ENCODE measurements around the gene GIT2.
"Not testable (repeated sequence)": the region's sequence is repeated elsewhere in the genome, so short reads cannot be mapped to it uniquely, and the experiment has no call there.

The GIT2 gene

DNA sequence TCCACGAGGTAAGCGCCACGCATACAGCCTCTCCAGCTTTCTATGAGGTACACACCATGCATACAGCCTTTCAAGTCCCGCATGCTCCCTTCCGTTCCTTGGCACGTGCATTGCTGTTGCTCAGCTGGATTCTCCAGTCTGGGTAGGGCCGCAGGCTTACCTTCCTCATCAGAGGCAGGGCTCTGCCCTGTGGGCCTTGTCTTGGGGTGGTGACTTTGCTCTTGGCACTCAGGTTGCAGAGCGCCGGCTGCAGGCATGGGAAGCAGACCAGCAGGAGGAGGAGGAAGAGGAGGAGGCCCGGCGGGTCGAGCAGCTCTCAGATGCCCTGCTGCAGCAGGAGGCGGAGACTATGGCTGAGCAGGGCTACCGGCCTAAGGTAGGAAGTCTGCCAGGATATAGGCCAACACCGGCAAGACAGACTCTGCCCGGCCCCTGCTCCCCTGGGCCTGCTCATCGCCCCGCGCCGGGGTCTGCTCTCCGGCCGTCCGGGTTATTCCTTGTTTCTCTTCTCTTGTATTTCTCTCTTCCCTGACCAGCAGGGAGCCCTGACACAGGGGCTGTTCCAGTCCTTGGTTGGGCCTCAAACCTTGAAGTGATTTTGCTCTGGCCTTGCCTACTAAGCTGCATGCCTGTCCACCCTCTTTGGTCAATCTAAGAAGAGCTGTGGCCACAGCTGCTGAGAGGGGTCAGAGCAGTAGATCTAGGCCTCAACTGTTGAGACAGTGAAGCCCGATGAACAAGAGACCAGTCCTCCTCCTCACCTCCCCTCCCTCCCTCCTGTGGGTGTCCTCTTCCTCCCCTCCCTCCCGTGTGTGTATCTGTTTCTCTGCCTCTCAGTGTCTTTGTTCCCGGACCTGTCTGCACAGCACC, 80.8 kb downstream of the GIT2 start:
- no peak for DNase-seq

DNA sequence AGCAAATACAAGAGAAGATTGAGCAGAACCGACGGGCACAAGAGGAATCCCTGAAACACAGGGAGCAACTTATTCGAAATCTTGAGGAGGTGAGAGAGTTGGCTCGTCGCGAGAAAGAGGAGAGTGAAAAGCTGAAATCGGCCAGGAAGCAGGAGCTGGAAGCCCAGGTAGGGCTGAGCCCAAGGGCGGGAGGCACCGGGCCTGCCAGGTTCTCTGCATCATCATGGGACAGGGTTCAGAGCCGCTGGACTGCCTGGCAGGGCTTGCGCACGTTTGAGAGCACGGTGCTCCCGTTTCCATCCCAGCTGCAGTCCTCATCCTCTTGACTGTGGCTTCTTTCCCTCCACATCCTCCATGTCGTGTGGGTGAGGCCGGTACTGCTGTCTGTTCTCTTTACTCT, 81.7 kb downstream of the GIT2 start:
- DNase-seq, result no peak

DNA sequence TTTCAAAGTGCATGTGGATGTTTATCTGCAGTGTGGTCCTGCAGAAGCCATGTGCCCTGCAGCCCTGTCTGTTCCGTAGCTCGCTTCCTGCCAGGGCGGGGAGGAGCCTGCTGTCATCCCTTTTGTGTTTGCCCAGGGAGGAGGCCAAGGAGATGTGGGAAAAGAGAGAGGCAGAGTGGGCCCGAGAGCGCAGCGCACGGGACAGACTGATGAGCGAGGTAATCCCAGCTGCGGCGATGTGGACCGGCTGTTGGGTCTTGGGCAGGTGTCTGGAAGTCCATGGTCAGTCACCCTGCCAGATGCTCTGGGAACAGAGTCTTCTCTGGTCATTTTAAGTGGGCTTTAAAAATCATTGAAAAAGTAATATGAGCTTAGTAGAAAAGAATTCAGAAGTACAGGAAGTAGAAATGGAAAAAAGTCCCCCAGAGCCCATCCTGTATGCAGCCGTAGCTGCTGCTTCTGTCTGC, 83.3 kb downstream of the GIT2 start:
- DNase-seq, result no peak

DNA sequence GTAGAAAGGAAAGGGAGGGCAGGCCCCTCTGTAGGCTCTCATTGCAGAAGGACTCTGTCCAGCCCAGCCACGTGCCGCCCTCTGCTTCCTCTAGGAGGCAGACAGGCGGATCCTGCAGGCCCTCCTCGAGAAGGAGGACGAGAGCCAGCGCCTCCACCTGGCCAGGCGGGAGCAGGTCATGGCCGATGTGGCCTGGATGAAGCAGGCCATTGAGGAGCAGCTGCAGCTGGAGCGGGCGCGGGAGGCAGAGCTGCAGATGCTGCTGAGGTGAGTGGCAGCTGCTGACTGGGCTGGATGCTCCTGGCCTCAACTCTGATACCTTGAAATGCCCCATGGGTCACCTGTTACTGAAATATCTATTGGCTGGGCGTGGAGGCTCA, 85.2 kb downstream of the GIT2 start:
- DNase-seq, result no peak

- no peak for DNase-seq
Observed at GRCh38 chr12:109910254-109910968, 85.8 kb downstream of the GIT2 start.

DNA sequence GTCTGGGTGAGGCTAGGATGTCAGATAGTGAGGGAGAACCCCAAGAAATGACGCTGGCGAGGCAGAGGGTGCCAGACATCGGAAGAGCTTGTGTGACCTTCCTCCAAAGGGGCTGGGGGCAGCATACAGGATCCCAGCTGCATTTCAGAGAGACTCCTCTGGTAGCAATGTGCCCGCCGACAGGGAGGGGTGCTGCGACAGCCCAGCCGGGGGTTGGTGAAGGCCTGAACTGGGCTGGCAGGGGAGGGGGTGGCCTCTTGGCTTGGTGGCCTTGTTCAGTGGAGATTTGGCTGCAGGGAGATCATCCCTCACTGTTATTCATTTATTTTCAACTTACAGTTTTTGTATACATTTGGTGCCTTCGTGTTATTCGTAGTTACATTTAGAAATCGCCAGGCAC, 90.9 kb downstream of the GIT2 start:
- no peak for DNase-seq

GRCh38 chr12:109902891-109903418, 93.2 kb downstream of the GIT2 start:
- DNase-seq, result no peak

DNA sequence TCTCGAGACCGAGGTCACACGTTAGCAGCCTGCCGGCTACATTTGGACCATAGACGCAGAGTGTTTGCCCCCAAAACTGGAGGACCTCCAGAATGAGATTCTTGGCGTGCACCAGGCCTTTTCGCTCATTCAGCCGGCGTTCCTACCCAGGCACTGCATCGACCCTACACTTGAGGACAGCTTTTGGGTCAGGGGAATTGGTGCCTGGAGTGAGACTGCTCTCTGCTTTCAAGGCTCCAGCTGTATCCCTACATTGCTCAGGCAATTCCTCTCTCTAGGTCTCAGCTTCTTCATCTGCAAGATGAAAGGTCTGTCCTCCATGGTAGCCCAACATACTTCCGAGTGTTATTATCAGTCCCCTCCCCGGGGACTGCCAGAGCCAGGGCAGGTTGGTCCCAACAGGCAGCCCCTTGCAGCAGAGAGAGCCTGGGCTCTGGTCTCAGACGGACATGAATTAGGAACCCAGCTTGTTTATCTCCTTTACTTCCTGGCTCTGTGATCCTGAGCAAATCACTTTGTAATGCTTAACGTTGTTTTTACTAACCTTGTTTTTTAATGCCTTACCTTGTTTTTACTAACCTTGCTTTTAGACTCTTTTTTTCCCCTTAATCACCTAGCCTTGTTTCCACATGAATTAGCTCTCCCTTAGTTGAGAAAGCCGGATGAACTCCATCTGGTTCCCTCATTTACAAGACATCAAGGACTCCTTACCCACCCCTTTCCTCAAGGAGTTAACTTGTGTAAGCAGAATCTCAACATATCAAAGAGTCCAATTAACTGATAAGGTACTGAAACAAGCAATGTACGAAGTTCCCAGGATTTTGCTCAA, 95.2 kb downstream of the GIT2 start:
- no peak for DNase-seq

DNA sequence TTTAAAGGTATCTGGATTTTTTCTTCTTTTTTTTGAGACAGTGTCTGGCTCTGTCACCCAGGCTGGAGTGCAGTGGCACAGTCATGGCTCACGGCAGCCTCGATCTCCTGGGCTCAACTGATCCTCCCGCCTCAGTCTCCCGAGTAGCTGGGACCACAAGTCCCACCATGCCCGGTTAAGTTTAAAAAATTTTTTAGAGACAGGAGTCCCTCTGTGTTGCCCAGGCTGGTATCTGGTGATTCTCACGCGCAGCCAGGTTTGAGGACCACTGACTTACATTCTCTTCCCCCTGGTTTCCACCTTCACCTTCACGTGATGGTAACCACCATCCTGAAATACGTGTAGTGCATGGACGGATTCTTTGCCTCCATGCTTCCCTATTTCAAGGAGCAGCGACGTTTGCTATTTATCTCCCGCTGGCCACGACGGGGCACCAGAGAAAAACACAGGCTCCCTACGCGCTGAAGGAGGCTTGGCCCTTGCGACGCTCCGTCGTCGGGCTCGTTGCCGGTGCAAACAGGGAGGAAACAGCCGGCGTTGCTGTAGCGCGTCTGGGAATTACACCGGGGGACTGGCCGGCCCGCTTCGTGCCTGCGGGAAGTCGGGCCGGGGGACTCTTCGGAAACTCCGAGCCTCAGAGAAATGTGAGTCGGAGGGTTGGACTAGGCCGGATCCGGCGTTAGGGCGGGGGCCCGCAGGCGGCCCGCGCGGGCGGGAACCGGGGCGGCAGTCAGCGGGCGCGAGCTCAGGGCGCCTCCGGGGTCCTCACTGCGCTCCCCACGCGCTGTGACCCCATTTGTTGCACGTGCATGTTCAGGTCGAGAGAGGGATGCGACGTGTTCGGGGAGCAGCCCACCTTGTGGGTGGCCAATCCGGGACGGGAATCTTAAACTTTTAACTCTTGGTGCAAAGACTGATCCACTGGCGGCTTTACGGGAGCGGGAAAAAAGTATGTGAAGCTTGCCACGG, 96.1 kb downstream of the GIT2 start, which contains the start of gene TCHP:
Gene TCHP (plus strand): TSS at position 492 of the 969 bp plus-strand sequence. CDS start 2,753 bp downstream, outside the sequence.
- peak; percentile 93 for DNase-seq

DNA sequence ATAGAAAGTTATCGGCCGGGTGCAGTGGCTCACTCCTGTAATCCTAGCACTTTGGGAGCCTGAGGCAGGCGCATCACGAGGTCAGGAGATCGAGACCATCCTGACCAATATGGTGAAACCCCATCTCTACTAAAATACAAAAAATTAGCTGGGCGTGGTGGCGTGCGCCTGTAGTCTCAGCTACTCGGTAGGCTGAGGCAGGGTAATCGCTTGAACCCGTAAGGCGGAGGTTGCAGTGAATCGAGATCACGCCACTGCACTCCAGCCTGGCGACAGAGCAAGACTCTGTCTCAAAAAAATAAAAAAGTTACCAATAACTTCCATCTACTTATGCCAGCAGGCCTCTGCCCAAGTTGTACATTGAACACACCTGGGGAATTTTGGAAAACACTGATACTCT, 96.8 kb downstream of the GIT2 start:
- not testable (repeated sequence) for DNase-seq

DNA sequence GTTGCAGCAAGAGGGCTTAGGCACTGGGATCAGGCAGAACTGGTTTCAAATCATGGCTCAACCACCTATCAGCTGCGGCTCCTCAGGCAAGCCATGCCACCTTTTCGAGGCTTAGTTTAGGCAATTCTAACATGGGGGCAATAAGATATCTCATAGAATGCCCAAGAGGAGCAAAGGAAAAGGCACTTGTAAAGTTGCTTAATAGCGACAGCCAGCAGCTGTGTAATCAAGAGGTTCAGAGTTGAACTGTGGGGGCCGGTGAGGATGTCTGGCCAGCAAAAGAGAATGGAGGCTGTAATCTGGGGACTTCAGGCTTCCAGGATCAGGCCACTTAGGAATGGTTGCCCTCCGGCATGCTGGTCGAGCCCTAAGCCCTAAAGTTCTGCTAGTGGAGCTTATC, 99.1 kb downstream of the GIT2 start:
- no peak for DNase-seq

GRCh38 chr12:109896188-109896587, 100.0 kb downstream of the GIT2 start:
- DNase-seq, result no peak

DNA sequence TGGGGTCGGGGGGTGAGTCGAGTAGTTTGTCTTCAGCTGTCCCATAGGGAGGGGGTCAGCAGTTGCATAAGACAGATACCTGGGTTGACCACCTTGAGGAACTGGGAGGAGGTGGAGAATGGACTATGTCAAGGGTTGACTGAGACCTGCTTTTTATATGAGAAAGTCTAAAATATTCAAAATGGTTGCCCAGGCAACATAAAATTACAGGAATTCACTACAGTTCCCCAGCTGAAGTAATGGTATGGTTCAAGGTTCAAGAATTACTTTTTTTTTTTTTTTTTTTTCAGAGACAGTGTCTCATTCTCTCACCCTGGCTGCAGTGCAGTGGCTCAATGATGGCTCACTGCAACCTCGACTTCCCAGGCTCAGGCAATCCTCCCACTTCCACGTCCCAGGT, 101.2 kb downstream of the GIT2 start:
- no peak for DNase-seq

- no peak for DNase-seq
Observed at GRCh38 chr12:109893261-109893995, 102.7 kb downstream of the GIT2 start.

DNA sequence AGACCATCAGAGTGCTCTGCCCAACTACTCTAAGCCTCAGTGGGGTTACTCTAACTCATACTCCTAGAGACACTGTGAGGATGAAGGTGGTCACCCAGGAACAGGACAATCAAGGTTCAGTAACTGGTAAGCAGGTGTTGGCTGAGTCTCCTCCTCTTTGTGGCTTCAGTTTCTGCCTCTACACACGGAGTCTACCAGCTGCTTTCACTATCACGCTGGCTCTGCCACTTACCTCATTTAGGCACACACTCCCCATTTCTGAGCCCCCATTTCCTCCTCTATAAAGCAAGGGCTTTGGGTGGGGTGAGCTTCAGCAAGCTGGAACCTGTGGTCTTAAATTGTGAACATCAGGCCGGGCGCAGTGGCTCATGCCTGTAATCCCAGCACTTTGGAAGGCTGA, 103.4 kb downstream of the GIT2 start:
- no peak for DNase-seq

DNA sequence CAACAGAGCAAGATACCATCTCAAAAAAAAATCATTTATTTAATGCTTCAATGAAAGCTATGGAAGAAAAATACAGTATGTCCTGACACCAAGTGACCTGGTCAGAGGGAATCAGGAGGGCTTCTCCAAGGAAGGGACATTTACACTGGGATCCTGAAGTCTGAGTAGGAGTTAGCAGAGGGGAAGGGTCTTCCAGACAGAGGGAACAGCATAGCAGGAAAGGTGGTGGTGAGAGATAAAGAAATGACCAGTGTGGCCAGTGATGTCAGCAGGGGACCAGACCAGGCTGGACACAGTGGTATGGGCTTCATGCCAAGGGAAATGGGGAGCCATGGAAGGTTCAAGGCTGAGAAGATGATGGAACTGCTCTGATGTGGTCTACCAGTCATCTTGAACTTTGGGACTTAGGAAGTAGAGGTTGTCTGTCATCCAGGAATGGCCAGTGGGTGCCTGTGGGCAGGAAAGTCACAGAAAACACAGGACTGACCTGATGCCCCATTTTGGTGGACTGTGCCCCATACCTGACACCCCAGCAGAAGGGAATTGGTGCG, 103.9 kb downstream of the GIT2 start:
- DNase-seq, result no peak

DNA sequence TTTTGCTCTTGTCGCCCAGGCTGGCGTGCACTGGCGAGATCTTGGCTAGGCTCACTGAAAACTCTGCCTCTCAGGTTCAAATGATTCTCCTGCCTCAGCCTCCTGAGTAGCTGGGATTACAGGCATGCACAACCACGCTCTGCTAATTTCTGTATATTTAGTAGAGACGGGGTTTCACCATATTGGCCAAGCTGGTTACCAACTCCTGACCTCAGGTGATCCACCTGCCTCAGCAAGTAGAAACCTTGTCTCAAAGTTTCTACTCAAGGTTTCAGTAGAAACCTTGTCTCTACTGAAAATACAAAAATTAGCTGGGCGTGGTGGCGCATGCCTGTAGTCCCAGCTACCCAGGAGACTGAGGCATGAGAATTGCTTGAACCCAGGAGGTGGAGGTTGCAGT, 104.4 kb downstream of the GIT2 start:
- DNase-seq, result not testable (repeated sequence)

GRCh38 chr12:109890620-109891170, 105.5 kb downstream of the GIT2 start:
- DNase-seq, result no peak

- no peak for DNase-seq
Observed at GRCh38 chr12:109888179-109889020, 107.8 kb downstream of the GIT2 start.
